GM19193 (cell line): ENCODE measurements around the gene SMARCD3.

Experiments used
- POLR2A ChIP-seq: IDR thresholded peaks from 4 replicates; pipeline ENCODE4 v1.6.1; 2011; ENCODE audit not compliant: insufficient read depth, insufficient read length; ENCODE audit errors: extremely low read depth

SMARCD3 gene

DNA sequence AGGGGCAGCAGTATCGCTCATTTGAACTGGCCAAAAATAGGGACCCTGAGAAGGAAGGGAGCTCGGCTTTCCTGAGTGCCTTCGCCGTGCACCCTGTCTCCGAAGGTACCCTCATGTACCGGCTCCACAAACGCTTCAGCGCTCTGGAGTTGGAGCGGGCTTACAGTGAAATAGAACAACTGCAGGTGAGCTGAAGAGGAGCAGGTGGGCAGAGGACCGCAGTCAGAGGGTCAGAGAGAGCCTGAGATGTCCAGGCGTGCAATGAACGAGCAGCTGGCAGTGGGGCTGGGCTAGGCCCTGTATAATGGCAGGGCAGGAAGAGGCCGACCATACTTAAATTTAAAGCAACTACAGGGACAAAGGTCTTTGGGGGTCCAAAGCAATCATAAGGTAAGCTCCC, 12.1 kb downstream of the SMARCD3 start:
- no peak for TF ChIP-seq POLR2A

DNA sequence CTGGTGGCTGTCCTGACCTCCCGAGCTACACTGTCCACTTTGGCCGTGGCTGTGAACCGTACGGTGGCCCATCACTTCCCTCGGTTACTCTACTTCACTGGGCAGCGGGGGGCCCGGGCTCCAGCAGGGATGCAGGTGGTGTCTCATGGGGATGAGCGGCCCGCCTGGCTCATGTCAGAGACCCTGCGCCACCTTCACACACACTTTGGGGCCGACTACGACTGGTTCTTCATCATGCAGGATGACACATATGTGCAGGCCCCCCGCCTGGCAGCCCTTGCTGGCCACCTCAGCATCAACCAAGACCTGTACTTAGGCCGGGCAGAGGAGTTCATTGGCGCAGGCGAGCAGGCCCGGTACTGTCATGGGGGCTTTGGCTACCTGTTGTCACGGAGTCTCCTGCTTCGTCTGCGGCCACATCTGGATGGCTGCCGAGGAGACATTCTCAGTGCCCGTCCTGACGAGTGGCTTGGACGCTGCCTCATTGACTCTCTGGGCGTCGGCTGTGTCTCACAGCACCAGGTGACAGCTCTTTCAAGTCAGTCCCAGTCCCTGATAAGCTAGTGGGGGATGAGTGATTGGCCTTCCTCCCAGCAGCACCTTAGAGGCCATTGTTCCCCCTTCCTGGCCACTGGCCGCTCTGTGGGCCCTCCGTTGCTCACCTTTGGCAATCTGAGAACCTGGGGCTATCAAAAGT, 13.3 kb downstream of the SMARCD3 start:
- TF ChIP-seq POLR2A = no peak

DNA sequence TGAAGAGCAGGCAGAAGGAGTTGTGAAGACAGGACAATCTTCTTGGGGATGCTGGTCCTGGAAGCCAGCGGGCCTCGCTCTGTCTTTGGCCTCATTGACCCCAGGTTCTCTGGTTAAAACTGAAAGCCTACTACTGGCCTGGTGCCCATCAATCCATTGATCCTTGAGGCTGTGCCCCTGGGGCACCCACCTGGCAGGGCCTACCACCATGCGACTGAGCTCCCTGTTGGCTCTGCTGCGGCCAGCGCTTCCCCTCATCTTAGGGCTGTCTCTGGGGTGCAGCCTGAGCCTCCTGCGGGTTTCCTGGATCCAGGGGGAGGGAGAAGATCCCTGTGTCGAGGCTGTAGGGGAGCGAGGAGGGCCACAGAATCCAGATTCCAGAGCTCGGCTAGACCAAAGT, 14.7 kb downstream of the SMARCD3 start:
- no peak for TF ChIP-seq POLR2A

DNA sequence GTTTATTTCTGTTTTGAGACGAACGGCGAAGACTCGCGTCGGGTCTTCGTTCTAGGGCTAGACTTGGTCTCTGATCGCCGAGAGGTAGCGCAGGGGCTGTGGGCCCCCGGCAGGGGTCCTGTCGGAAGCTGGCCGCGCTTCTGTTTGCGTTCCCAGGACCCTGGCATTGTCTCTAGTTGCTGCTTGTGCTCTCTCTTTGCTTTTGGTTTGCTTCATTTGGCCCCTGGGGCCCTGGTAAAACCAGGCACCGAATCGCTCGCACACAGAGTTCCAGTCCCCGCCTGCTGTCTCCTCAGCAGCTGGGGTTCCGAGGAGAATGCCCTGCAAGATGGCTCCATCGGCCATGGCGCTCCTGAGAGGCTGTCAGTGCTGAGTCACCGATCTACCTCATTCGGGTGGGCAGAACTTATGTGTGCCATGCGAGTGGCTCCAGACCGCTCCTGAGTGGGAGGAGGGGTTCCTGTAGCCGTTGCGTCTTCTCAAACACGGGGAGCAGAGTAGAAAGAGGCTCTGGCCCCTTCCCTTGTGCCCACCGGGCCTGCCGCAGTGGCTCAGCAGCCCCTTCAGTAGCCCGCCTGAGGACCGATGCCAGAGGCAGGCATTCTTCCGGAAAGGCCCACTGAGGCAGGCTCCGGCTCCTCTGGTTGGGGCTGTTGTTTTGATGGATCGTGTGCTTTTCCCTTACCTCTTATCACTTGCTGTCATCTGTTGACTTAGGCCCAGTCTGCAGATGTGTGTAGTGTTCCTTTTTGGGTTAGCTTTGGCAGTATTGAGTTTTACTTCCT, 15.4 kb downstream of the SMARCD3 start:
- TF ChIP-seq POLR2A = peak; percentile 49

DNA sequence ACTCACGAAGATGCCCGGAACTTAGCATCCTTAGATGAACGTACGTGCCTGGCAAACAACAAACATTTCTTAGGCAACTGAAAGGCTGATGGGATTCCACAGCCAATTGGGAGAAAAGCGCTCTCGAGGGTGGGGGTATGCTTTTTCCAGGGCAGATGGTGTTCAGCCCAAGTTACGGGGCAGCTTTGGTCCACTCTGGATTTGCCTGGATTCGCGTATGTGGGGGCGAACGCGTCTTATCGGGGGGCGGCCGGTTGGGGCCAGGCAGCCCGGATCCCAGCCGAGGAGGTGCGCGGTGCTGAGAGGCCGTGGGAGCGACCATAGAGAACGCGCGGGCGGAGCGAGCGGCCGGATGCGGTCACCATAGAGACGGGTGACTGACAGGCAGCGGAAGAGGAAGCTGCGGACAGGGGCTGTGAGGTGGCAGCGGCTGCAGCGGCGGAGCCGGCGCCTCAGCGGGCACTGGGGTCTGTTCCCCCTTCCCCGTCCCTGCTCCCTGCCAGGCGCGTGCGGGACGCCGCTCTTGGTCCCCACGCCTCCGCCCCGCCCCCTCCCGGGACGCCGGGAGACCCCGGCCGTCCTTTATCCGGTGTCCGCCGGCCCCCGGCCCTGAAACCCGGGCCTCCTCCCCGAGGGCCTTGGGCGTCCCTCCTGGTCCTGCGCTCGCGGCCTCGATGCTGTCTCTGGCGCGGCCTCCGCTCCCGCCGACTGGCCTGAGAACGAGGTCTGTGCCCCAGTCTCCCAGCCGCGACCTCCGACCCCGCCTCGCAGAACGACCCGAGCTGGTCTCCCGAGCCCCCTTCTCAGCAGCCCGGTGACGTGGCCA, 16.2 kb downstream of the SMARCD3 start, which contains the start of gene CHPF2:
CHPF2 (plus strand) TSS at position 393 of the 826 bp plus-strand sequence. CDS start 1,529 bp downstream, outside the sequence.
- TF ChIP-seq POLR2A = peak; percentile 89

DNA sequence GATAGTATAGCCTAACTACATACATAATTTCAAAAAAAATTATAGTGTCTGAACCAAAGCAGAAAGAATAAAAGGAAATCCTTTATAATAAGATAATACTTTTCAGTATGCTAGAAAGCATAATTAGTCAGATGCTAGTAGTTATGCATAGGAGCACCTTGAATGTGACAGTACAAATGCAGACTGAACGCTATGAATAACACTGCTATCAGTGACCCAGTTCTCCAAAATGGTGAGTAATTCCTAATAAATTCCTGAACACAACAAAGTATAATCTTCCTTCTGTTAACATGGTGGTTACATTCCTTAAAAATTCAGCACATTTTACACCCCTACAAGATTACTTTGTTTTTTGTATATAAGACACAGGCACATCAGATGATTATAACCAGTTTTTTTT, 17.4 kb downstream of the SMARCD3 start:
- TF ChIP-seq POLR2A = no peak

DNA sequence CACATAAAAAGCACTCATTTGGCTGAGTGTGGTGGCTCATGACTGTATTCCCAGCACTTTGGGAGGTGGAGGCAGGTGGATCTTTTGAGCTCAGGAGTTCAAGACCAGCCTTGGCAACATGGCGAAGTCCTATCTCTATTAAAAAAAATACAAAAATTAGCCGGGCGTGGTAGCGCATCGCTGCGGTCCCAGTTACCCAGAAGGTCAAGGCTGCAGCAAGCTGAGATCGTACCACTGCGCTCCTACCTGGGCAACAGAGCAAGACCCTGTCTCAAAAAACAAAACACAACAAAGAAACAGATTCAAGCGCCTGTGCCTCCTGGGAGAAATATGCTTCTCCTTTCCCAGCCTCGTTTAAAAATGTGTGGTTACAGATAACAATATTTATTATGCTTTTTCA, 19.2 kb downstream of the SMARCD3 start:
- TF ChIP-seq POLR2A = no peak

DNA sequence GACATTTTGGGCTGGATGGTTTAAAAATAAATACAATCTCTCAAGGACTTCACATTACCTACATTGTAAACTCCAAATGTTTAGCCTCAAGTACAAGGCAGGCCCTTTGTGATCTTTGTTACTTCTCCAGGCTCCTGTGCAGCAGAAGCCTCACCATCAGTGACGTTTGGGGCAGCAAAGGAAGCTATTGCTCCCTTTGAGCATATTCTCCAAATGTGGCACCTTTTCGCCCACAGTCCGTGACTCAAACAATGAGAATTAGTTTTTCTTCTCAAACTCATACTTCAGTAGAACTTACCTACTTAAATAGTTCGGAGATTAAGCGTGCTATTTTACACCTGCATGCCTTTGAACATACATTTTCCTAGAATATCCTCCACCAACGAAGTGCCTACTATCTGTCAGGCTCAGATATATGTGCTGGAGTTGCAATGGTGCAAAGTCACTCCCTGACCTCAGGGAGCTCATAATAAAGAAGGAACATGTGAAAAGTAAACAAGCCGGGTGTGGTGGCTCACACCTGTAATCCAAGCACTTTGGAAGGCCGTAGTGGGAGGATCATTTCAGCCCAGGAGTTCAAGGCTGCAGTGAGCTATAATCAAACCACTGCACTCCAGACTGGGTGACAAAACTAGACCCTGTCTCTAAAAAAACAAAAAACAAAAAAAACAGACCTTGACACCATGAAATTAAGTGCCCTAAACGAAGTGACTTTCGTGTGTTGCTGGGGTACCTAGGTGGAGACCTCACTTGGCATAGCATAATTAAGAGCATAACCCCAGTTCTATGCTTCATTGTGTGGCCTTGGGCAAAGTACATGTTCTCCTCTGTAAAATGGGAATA, 20.2 kb downstream of the SMARCD3 start:
- TF ChIP-seq POLR2A = no peak

DNA sequence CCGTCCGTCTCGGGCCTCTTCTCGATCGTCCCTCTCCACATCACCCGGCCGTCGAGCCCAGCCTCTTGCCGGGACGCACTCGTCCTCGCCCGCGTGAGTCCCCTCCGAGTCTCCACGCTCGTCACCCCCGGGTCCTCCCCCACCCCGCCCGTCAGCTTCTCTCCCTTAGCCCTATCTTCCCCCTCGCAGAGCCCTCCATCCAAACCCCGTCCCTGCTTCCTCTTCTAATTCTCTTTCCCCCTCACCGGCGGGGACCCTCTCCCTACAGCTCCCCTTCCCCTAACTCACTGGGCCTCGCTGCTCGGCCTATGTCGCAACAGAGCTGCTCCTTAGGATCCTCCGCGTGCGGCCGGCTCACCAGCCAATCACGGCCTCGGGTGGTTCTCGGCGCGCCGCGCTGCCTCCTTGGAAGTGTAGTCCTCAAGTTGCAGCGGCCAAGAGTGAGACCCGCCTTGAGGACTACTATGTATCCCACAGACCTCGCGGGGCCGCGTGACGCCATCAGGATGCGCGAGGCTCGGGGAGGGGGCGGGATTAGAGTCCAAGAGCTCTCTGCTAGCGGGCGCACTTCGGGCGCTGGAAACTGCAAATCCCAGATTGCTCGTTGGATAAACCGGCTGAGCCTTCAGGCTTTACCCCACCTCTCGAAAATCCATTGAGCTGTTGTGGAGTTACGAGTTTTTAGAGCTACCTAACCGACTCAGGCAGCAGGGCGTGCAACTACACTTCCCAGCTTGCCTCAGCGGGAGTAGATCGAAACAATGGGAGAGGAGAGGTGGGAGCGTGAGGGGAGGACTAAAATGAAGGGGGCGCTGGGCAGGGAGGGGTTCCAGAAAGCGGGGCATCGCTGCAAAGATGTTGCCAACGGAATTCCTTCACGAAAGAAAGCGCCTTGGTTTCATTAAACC, 21.4 kb downstream of the SMARCD3 start, which contains the start of gene ABCF2:
ABCF2 (minus strand) TSS at position 331 of the 908 bp plus-strand sequence. CDS start 747 bp downstream, outside the sequence.
- TF ChIP-seq POLR2A = peak; percentile 73

DNA sequence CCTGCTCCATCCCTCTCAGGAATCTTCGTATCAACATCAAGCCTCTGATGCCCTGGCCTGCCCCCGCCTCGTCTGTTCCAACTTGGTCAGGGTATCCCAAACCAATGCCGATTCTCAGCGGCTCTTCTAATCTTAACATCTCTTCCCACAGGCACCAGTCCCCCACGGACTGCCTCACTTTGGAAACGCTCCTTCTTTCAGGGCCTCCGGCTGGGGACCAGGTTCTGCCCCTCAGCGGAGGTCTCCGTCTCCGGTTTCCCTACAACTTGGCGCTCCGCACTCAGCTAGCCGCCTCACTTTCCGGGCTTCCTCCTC, 22.0 kb downstream of the SMARCD3 start:
- no peak for TF ChIP-seq POLR2A

DNA sequence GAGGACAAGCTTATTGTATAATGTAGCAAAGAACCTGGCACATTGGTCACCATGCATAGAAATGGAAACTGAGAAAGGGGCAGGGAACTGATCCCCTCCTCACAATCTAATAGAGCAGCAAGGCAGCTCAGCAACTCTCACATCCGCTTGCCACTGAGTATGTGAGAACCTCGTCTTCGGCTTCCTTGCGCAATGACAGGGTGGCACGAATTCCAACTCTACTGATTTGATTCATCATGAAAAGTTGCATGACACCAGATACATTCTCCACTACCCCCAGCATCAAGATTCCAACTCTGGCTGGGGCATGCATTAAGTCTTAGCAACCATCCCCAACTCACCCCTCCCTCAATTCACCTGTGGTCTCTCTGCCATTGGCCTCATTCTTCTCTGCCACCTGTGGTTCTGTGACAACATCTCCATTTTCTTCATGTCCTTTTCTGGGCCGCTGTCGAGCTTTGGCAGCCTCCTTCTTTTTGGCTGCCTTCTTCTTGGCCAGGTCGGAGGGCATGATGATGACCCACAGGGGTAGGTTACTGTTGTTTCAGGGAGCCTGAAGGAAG, 22.5 kb downstream of the SMARCD3 start:
- no peak for TF ChIP-seq POLR2A

DNA sequence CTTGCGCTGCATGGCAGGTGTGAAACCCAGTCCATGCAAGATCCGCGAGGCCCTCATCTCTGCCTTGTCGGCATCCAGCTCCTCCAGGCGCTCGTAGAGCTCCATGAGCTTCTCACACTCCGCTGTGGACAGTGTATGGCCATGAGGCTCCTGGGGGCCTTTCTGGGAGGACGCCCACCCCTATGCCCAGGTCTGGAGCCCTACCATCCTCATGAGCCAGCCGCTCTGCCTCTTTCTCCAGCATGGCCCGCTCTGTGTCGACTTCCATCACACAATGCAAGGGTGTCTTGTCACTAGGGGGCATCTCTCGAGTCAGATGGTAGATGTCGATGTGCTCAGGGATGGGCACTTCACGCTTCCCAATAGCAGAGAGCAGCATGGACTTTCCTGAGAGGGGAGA, 24.8 kb downstream of the SMARCD3 start:
- TF ChIP-seq POLR2A = no peak

DNA sequence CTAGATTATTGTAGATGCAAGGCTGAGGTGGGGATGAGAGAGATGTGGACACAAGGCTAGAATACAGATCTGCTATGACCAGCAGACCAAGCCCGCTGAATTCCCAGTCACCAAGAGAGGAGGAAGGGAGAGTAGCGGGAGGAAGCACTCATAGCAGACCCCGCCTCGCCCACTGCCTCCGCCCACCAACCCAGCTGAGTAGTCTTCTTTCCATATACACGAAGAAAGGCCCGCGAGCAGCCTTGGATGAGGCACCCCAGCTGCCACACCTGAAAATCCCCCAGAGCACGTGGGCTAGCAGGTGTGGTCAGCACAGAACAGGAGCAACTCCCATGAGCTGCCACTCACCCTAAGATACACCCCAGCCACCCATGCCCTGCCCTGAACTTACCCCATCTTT, 30.3 kb downstream of the SMARCD3 start:
- no peak for TF ChIP-seq POLR2A

DNA sequence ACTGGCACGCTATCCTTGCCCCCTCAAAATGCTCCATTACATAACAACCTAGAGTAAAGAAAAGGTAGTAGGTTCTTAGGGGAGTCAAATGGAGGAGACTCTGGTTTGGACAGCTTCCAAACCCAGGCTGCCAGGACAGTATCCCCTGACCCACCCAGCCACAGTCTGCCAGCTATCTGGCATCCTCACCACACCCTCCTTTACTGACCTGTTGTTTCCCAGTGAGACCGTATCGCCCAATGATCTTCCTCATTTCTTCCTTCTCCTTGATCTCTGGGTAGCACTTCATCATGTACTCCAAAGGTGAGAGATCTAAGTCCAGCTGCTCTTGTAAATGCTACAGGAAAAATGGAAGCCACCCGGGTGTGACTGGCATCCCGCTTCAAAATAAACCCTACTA, 33.1 kb downstream of the SMARCD3 start:
- TF ChIP-seq POLR2A = no peak

DNA sequence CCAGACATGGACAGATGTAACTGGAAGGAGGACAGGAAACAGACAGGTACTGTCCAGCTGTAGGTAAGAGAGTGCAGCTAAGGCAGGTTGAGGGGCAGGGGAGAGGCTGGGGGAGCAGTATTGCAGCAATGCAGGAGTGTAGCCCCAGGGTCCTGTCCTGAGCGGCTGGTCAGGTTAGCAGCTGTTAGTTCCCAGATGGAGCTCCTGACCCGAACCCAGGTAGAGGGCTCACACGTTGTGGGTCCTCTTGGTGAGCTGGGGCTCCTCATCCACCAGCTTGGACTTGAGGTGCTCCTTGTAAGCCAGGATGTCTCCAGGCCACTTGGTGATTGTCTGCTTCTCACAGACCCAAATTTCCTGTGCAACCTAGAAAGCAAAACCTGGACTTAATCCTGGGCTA, 34.7 kb downstream of the SMARCD3 start:
- TF ChIP-seq POLR2A = no peak
